GM08714 (cell line): Measurements from ENCODE around the gene MAS1L.
"Not testable (repeated sequence)": the region's sequence is repeated elsewhere in the genome, so short reads cannot be mapped to it uniquely, and the experiment has no call there.

Source experiments
- H3K4me3 ChIP-seq: fragments of 200-500 bp; sonication (Bioruptor generic); 2 replicates; pipeline ENCODE4 v1.5.1; 2014; ENCODE audit warnings: mild to moderate bottlenecking, low read length, inconsistent platforms
- ZNF274 ChIP-seq: IDR thresholded peaks from 2 replicates; pipeline ENCODE4 v1.6.1; 2012; ENCODE audit warnings: mild to moderate bottlenecking, low read depth, low read length

The MAS1L gene

GRCh38 chr6:29477923-29478450 is 9.8 kb downstream of the MAS1L start:
- TF ChIP-seq ZNF274 = no peak
- H3K4me3 ChIP-seq = no peak overlapping the region

DNA sequence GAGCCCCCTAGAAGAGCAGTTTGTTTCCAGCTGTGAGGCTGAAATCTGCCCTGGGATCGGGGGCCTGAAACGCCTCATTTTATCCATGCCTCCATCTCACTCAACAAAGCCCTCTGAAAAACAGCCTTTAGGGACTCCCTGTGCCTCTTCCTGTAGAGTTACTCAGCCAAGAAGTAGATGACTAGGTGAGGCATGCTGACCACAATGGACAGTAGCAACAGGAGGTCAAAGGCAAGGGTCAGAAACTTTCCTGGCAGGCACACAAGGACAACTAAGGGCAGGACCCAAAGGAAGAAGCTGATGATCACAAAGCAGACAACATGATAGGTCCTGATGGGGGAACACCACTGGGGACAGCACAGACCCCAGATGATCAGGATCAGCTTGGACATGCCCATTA is 12.8 kb downstream of the MAS1L start:
- H3K4me3 ChIP-seq = no peak overlapping the region
- TF ChIP-seq ZNF274 = no peak

DNA sequence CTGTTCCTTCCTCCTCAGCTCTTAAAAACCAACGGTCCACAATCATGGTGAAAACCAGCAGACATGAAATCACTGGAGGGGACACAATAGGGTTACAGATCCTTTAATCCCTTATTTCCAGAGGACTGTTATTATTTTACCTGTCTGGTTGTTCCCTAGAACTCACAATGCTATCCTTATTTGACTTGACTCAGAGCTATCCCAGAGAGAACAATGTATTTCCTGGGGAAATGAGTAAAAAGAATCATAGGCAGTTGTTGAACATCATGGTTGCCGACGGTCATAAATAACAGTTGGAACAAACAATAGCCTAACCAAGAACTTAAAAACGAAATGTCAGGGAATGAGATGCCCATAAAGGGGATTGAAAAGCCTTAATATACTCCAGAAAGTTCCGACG is 21.5 kb downstream of the MAS1L start:
- H3K4me3 ChIP-seq = no peak overlapping the region
- no peak for TF ChIP-seq ZNF274

DNA sequence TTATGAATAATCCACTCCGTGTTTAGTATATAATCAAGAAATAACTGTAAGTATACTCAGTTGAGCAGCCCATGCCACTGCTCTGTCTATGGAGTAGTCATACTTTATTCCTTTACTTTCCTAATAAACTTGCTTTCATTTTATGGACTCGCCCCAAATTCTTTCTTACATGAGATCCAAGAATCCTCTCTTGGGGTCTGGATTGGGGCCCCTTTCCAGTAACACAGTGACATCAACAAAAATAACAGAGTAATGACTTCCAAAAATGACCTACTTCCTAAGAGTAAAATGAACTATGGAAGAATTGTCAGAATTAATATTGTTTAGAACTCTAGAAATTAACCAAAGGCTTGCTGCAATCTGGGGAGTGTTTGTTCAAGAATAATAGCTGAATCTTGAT is 22.0 kb downstream of the MAS1L start:
- H3K4me3 ChIP-seq = no peak overlapping the region
- no peak for TF ChIP-seq ZNF274

DNA sequence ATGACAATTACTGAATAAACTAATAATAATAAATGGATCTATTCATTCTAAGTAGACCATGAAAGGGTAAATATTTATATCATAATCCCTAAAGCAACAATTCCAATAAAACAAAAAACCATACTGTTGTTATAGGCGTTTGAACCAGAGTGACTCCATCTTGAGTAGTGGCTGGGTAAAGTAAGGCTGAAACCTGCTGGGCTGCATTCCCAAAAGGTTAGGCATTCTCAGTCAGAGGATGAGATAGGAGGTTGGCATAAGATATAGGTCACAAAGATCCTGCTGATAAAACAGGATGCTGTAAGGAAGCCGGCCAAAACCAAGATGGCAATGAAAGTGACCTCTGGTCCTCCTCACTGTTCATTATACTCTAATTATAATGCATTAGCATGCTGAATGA is 22.5 kb downstream of the MAS1L start:
- H3K4me3 ChIP-seq = no peak overlapping the region
- no peak for TF ChIP-seq ZNF274

GRCh38 chr6:29462022-29462421 is 25.7 kb downstream of the MAS1L start:
- H3K4me3 ChIP-seq = no peak overlapping the region
- no peak for TF ChIP-seq ZNF274

GRCh38 chr6:29461021-29461814 is 26.5 kb downstream of the MAS1L start:
- no peak for TF ChIP-seq ZNF274
- H3K4me3 ChIP-seq = no peak overlapping the region

- H3K4me3 ChIP-seq = no peak within 1 kb of the TSS
- no peak for TF ChIP-seq ZNF274
Measured at GRCh38 chr6:29456971-29457370, 30.8 kb downstream of the MAS1L start, which contains the start of the genes OR11A1 and OR2H1. Gene OR11A1 (minus strand): TSS chr6:29457071. CDS start chr6:29427641, 29,430 bp downstream. Gene OR2H1 (plus strand): TSS chr6:29457155. CDS start chr6:29461770, 4,615 bp downstream.

- H3K4me3 ChIP-seq = no peak overlapping the region
- TF ChIP-seq ZNF274 = no peak
Measured at GRCh38 chr6:29451471-29452193, 36.1 kb downstream of the MAS1L start.

DNA sequence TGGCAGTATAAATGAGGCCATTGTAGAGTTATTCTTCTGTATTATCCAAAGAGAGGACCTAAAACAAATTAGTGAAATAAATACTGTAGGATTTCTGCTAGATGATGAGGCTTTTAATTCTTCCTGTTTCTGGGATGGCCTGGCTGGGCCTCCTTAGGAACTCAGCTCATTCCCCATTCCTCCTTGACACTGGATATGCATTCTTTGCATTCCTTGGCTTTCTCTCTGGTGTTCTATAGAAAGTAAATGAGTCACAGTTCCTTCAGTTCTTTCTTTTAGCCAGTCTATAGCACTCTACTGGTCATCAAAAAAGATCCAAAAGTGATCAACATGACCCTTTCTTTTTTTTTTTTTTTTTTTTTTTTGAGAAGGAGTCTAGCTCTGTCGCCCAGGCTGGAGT is 40.1 kb downstream of the MAS1L start:
- no peak overlapping the region for H3K4me3 ChIP-seq
- no peak for TF ChIP-seq ZNF274

GRCh38 chr6:29444031-29444430 is 43.7 kb downstream of the MAS1L start:
- H3K4me3 ChIP-seq = not testable (repeated sequence)

DNA sequence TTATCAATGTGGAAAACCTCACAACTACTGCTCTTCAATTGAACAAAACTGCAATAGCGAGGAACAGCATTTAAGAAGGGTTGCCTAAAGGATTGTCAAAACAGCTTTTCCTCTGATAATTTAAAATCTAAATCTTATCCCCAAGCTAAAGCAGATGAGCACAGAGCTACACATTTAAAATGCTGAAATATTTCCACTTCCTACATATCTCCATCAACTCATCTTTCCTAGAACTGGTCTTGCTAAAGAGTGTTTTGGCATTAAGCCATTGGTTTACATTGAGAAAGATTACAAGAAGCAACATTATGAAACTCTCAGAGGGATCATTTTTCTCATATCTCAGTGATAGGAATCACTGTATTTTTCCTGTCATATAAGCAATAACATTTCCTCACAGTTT is 45.0 kb downstream of the MAS1L start:
- no peak overlapping the region for H3K4me3 ChIP-seq
- no peak for TF ChIP-seq ZNF274

GRCh38 chr6:29439006-29439405 is 48.8 kb downstream of the MAS1L start, which contains the start of gene OR10C1:
Gene OR10C1 (plus strand): TSS chr6:29439306. CDS start chr6:29440016, 710 bp downstream.
- no peak within 1 kb of the TSS for H3K4me3 ChIP-seq
- no peak for TF ChIP-seq ZNF274

- H3K4me3 ChIP-seq = not testable (repeated sequence)
Measured at GRCh38 chr6:29436730-29437129, 51.0 kb downstream of the MAS1L start.
